DMS114 treated with DMSO at 0.1 percent for 48 hours (cell line): Measurements from ENCODE around the gene INPP4B.

ENCODE experiments used
- DNase-seq: peaks from one replicate; lab custom pipeline; 2025; ENCODE audit not compliant: unreplicated experiment; lab: John Stamatoyannopoulos, UW

The INPP4B gene

DNA sequence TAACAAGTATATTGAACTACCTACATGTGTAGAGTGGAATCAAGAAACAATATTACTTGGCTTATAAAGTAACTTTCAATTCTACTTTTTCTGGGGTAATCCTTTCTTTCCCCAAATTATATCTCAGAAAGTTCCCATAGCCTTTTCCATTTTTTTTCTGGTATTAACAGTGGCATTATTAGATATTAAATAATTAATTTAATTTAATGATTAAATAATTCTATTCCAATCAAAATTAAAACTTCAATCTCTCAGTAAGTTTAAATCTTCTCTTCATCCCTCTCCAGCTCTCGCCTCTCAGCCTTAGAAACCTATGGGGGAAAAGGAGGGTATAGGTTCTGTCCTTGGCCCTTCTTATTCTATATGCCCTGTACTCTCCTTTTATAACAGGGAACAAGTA, 262.4 kb downstream of the INPP4B start:
- no peak for DNase-seq

DNA sequence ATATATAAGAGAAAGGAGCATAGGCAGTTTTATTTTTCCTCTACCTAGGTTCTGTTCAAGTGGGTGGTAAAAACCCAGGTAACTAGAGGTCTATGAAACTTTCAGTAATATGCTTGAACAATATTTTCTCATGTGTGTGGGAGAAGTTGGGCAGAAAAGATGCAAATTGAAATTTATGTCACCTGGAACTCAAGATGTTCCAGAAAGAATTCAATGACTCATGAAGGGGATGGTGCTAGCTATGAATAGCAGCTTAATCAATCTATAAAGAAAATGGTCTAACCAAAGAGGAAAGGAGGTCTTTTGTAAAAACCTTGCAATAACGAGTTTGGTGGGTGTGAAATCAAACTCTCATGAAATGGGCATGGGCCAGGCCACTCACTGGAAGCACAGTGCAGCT, 263.8 kb downstream of the INPP4B start:
- no peak for DNase-seq

DNA sequence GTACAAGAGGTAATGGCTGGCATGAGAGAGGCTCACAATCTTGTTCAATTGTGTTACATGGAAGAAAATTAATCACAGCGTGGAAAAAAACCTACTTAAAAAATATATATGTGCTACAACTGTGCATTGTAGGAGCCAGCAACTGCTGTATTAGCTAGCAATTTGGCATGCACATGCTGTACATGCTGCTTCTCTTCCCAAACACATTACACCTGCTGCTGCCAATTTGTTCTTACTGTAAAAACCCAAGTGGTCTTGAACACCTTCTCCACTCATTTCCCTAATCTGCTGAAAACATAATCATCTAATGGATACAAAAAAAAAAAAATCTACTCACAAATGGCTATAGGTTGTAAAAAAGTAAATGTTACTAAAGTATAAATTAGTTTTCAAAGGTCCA, 264.2 kb downstream of the INPP4B start:
- DNase-seq = no peak

DNA sequence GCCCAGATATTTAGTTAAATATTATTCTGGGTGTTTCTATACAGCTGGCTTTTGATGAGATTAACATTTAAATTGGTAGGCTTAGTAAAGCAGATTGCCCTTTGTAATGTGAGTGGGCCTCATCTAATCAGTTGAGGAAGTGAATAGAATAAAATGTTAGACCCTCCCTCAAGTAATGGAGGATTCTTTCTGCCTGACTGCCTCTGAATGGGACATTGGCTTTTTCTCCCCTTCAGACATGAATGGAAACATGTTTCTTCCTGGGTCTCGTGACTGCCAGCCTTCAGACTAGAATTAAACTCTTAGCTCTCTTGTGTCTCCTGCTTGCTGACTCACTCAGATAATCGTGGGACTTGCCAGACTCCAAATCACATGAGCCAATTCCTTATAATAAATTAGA, 266.7 kb downstream of the INPP4B start:
- DNase-seq = no peak

DNA sequence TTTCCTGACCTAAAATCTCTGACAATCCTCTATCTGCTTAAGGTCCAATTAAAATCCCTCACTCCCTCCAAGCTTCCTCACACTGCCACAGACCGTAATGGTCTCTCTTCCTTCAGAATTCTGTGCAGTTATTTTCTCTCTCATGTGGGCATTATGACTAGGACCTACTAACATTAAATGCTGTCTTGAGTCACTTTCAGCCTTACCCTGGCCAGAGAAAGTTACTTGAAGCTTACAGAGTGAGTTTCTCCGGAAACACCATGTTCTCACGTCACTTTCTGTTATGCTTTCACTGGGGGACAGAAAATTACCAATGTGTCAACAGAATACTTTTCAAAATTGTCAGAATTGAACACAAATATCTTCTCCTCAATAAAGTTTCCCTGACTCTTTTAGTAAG, 271.8 kb downstream of the INPP4B start:
- DNase-seq = no peak

DNA sequence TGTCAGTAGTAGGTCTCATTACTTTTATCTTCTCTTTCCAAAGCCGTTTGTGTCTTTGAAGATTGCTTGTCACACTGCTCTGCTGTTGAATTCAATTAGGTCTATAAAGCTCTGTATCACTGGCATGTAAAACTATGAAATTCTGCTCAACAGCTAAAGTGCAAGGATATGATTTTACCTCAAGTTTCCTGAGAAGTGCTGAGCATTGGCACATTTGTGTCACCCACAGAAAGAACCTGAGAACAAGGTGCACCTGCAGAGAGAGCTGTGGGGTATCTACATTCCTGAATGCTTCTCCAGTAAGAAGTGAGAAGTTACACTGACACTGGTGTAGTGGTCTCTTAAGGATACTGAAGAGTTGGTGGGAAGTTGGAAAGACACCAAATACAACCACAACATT, 274.0 kb downstream of the INPP4B start:
- DNase-seq = no peak

DNA sequence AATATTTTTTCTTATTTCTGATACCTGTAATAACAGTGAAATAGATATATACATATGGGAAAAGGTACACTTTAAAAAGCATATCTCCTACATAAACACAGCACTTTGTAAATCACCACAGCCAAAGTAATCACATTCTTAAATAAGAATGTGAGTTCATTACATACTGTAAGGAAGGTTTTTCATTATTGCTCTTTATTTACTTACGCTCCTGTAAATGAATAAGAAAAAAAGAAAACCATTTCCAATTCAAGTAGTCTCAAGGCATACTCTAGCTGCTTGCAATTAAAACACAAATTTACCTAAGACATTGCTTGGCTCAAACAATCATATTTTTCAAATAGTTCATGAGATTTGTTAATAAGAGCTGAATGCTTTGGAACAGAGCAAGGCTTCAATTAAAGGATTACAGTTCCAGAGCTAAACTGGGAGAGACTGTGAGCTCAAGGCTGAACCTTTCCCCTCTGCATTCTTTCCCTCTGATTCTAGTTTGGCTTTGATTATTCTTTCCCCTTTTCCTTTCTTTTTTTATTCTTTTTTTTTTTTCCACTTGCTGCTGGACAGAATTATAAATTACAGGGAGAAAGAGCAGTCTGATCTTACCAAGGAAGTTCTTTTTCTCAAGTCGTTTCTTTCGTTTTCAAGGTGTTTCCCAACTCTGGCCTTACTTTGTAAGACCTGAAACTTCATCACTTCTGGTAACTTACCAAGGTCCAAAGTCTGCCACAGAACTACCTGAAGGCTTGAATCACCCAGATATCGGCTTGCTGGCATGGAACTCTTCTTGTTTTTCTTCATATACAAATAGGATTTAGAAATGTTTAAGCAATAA, 278.3 kb downstream of the INPP4B start:
- DNase-seq = no peak

DNA sequence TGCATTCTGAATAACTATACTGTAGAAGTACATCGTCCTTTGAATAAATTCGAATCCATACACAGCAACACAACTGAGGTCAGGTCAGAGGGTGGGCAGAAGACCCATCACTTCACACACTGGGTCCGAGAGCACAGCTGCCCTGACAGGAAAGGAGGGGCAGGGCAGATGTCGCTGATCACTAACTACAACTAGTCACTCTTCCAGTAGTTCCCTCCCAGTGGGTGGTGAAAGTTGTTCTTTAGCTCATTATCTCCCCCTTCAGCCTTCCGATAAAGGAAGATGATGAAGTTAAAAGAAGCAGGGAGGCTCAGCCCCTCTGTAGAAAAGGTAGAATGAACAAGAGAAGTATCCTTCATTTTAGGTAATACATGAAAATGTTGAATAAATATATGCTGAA, 278.9 kb downstream of the INPP4B start:
- DNase-seq = no peak

DNA sequence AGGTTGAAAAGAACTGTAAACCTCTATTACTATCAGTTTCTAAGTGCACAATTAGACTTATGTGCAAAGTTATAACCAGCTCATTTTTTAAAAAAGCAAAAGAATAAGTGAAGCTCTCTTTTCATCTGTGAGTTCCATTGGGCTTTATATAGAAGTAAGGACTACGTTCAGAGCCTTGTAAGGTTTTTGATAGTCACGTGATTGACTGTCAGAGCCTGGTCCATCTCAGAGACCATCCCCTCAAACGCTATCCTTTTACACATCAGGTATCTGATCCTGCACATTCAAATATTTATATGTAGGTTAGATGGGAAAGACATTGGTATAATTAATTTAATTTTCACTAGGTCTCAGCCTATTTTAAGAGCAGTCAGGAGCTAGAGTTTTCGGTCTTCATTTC, 279.3 kb downstream of the INPP4B start:
- DNase-seq = no peak

DNA sequence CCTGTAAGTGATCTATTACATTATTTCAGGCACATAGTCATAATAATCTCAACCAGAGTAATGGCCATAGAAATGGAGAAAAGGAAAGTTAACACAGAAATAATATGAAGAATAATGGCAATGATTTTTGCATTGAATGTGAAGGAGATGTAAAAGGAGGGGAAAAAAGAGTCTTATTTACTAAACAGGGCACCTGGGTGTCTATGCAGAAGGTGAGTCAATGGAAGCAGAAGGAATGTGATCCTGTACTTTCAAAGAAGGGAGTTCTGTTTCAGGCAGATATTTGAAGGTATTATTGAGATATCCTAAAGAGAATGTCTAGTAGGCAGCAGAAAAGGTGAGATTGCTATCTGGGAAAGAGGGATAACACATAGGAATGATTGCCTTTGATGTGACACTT, 279.9 kb downstream of the INPP4B start:
- DNase-seq = no peak

DNA sequence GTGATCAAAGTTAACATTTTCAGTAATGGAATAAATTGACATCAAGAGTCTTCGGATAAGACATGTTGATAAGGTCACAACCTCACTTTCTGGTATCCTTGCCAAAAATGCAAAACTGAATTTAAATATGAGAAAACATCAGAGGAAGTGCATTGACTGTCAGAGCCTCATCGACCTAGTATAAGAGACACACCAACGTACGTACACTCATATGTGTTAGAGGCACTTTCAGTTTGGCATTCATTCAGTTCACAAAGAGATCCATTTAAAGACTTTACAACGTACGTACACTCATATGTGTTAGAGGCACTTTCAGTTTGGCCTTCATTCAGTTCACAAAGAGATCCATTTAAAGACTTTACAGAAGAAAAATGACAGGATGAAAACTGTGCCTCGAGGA, 280.3 kb downstream of the INPP4B start:
- DNase-seq = no peak

DNA sequence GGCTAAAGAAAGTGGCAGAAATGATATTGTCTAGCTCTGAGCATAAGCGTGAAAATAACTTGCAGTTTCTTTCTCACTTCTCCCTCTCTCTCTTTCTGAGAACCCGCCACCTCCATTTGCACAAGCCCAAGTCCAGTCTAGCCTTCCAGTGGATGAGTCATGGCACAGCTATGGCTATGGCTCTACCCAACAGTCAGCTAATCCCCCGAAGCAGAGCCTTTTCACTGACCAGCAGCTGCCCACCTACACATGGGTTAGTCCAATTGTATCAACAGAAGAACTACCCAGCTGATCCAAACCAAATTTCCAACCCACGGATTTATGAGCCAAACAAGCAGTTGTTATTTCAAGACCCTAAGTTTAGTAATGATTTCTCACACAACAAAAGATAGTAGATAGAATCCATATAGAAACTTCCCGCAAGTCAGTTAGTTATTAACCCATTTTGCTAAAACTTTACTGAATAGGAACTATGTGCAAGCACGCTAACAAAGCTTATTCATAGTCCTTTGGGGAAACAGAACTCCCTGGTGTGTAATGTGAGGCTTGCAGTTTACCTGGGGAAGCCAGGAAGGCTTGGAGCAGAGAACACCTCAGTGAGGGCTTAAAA, 282.3 kb downstream of the INPP4B start:
- DNase-seq = no peak

DNA sequence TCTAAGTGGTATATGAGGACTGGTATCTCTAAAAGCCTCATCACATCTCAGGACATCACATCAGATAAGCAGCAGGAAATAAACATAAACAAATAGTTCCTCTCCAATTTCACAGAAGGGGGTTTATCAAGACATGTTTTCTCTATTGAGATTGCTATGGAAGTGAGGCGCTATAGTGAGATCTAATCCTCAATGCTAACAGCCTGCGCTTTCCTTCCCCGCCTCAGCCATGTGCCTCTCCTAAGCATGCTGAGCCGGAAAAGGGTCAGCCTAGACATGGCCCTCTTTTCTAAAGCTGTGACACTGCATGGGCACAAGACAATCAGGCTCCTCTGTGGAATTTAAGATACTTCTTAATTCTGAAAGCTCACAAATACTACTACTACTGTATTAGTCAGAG, 286.1 kb downstream of the INPP4B start:
- no peak for DNase-seq

DNA sequence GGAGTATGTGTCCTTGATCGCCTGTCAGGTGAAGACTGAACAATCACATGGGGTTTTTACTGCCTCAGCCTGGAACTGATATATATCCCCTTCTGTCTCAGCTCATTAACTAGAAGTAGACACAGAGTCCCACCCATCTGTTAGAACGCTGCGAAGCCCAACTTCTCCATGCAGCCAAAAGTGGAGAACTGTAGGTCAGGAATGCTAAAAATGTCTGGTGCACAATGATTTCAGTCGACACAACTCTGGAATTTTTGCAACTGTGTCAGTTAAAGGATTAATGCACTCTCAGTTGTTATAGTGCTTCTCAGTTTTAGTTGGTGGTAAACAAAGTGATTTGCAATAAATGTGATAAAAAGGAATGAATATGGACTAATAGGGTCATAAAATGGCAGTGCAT, 287.2 kb downstream of the INPP4B start:
- no peak for DNase-seq

DNA sequence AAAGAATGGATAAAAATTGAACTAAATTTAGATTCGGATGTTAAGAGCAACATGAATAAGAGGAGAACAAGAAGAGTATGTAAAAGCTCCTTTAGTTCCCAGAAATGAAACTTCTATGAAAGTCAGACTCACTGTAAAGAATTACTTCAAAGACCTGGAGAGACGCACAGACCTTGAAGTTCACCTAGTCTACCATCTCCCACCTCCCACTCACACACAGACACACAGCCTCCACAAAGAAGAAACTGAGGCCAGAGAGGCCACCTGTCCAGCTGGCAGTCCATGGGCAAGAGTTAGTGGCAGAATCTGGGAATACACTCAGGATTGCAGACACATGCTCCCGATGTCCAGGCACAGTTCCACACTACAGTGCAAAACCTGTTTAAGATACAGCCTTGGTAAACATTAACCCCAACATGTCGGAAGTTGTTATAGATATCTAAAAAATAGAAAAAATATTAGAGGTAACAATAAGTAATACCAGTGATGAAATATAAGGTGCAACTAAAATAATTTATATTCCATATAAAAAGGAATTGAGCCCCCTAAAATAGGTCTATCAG, 288.8 kb downstream of the INPP4B start:
- DNase-seq = no peak

DNA sequence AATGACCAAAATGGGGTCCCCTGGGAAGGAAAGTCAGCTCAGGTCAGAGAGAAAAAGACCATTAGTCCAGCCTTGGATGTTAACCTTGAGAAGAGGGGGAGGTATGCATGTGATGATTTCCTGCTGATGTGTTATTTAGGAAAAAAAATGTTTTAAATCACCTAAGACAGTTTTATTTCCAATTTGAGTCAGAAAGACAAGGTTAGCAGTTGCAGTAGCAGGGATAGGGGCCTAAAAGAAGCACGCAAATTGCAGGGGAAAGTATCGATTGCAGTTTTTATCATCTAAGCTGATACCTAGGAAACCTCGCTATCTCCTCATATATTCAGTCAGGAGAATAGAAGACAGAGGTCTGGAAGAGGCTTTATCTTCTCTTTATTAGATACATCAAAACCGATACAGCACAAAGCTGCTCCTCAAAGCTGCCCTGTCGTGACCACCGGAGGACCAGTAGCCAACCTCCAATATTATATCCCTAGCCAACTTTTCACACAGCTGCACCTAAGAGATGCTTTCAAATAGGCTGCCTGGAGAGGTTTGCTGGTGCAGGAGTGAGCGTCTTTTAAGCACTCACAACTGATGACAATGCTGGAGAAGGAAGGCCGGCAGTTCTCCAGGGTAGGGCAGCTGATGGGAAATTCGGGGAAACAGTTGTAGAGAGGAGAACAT, 289.4 kb downstream of the INPP4B start:
- no peak for DNase-seq

DNA sequence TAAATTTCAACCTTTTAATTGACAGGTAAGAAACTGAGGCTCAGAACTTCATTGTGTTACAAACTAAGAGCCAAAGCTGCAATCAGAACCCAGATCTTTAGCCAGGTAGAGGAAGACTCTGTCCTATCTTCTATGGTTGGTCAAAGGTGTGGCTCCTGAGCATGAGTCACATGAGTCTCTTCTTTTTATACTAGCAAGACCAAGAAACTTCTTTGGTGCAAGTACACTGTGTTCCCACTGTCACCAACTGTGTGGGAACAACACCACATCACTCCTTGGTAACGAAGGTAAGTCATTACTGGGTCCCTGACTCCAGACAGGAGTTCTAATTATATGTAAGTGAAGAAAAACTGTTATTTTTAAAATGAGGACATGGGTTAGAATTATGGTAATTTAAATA, 290.1 kb downstream of the INPP4B start:
- no peak for DNase-seq

DNA sequence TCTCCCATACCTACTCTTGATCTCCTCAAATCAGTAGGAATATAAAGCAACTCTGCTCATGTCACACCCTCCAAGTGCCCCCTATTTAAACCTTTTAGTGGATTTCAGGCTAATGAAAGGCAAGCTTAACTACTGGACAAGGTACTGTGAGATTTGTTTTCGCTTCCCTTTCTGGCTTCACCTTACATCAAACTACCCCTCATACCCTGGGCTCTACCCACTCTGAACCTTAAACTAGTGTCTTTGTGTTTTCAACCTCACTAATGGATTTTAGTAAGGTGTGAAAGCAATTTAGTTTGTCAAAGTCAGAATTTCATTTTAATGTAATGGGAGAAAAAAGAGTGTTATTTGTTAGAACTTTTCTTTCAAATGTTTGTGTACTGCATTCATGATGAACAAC, 291.7 kb downstream of the INPP4B start:
- no peak for DNase-seq

DNA sequence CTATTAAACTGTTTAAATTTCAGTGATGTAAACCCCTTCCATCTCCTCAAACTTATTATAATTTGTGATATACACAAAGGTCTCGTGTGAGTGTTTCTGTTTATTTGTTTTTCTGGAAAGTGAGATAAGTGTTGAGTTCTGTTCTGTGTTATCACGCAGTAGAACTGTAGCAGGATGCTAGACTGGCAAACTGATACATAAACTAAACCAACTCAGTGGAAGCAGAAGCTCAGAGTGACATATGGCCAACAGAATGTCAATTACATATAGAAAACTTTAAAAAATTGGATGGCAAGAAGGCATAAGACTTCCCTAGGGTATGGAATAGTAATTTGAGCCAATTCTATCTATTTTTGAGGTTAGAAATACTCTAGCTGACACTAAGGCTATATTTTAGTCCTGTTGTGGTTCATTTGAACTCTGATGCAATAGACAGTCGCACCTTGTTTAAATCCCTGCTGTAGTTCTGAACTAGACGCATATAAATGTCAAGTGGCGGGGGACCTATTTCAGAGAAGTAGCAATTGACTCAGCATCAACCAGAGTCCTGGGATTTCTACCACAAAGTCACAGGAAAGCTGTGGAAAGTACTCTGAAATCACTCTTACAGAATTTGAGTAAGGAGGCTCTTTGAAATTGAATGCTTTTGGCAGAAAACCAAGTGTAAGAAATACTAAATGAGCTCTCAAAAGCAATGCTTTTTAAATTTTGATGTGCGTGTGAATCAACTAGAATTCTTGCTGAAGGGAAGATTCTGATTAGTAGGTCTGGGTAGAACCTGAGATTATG, 294.4 kb downstream of the INPP4B start:
- no peak for DNase-seq

DNA sequence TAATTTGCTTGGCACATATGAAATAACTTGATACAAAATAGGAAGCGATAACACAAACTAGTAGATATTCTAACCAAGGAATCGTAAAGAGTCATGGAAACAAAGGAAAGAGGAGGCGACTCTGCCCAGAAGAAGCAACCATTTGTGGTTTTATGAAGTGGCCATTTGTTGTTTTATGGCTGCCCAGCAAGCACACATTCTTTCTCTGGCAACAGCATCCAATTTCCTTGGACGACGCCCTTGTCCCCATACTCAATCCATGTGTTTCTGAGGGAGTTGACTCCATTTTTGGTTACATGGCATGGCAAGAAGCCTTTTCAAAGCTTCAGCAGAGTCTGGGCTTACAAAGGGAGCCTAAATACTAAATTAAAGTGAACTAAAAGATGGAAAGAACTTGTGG, 295.1 kb downstream of the INPP4B start:
- no peak for DNase-seq

DNA sequence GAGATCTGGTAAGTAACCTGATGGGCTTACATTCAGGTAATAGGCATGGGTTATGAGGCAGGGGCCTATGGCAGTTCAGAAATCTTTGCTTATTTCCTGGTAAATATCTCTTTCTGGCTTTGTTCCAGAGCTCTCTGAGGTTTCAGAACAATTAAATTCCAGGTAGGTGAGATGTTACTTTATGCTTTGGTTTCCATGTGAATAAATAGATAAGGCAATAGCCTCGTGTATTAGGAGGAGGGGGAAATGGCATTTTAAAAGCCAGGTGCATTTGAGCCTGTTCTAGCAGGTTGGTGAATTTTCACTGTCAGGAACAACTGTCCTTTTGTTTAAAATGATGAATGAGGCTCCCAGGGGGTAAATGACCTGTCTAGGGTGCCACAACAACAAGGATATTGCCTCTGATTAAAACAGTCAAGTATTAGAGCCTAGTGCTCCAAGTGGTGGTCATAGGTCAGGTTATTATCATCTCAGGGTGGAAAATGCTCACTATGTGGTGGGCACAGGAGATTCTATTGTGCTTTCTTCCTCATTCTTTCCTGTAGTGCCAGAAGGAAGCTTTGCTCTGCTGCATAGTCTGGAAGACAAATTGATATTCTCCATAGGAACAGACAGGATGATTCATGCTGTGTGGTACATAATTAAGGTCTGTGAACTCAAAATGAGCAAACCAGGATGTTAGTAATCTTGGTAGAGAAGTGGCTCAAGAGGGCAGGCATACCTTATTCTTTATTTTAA, 296.2 kb downstream of the INPP4B start:
- DNase-seq = no peak
